K562 (cell line): ENCODE results near the gene CDC25B. TPM values are rescaled to one million over a fixed set of nuclear protein-coding genes. Genes with fewer than 3 reads are reported as not detected.

Source experiments
- ATAC-seq: fragments of 200-7000 bp; cut with Tn5 transposase; 3 replicates; pipeline ENCODE4 v1.9.1; 2020; ENCODE audit warnings: moderate library complexity
- BruUV-seq: library from RNA; stranded (reverse); fragments of 400-500 nt; replicated peaks from 2 replicates; lab custom pipeline; 2021; lab: Mats Ljungman, UMichigan
- CTCF ChIA-PET: fragments of 300-600 bp; formaldehyde crosslinking; extraction: SDS; loops from one replicate; lab custom pipeline; 2021; ENCODE audit warnings: low intra/inter-chr PET ratio; lab: Yijun Ruan, JAX
- POLR2A ChIA-PET: fragments of 300-600, 350-650 bp; sonication (Branson Sonifier 250); formaldehyde crosslinking; extraction: SDS; loops from one replicate; lab custom pipeline; 2021; ENCODE audit warnings: antibody characterized with exemption, inconsistent platforms; lab: Yijun Ruan, JAX
- DNase-seq, 4 experiments: peaks; one replicate each; pipeline versions ENCODE4 v3.0.0 to v3.0.0-alpha.2; 2011 to 2018; ENCODE audit warnings: low spot score in 3 of 4, mixed read lengths in 3 of 4; ENCODE audit errors: extremely low read depth in 1 of 4
- FAIRE-seq: peaks from 2 replicates; lab custom pipeline; 2011; peaks lifted over from hg19 to GRCh38; lab: Jason Lieb, UNC
- H2AFZ ChIP-seq: 2 replicates; pipeline ENCODE4 v1.6.0; 2011; ENCODE audit warnings: low read depth, low read length, control low read depth, inconsistent platforms
- H3K27ac ChIP-seq: fragments of 200-600 bp; 3 replicates; pipeline ENCODE4 v1.8.0; 2011; ENCODE audit warnings: low read depth, mild to moderate bottlenecking, control low read depth, inconsistent platforms, low read length, moderate library complexity, mixed read lengths; ENCODE audit errors: extremely low read depth
- H3K27me3 ChIP-seq, 2 experiments: fragments of 300-600 bp in 1 of 2; 2 replicates in 1 of 2; 3 replicates in 1 of 2; pipeline versions ENCODE4 v1.6.0 to v1.8.0; 2011; ENCODE audit warnings: inconsistent platforms in 2 of 2, low read length in 2 of 2, mild to moderate bottlenecking in 1 of 2, mixed read lengths in 1 of 2, moderate library complexity in 1 of 2; ENCODE audit not compliant: control insufficient read depth in 2 of 2, insufficient read depth in 2 of 2
- H3K36me3 ChIP-seq: fragments of 300-600 bp; 3 replicates; pipeline ENCODE4 v1.8.0; 2011; ENCODE audit warnings: mild to moderate bottlenecking, low read length, inconsistent platforms; ENCODE audit not compliant: control insufficient read depth, insufficient read depth
- H3K4me1 ChIP-seq, 2 experiments: fragments of 200-600 bp in 1 of 2; replicated peaks in 1 of 2; 2 replicates in 1 of 2; 3 replicates in 1 of 2; pipeline versions ENCODE4 v1.5.1 to v1.8.0; 2011; ENCODE audit warnings: inconsistent platforms in 2 of 2, low read length in 2 of 2, mild to moderate bottlenecking in 1 of 2, mixed read lengths in 1 of 2, moderate library complexity in 1 of 2; ENCODE audit not compliant: control insufficient read depth in 2 of 2, insufficient read depth in 2 of 2
- H3K4me2 ChIP-seq: 2 replicates; pipeline ENCODE4 v1.6.1; 2011; ENCODE audit warnings: low read length, control low read depth, inconsistent platforms, mixed read lengths; ENCODE audit not compliant: insufficient read depth
- H3K4me3 ChIP-seq: fragments of 200-600 bp; sonication (generic), shearing (Covaris generic); 2 replicates; pipeline ENCODE4 v1.5.1; 2016; ENCODE audit warnings: control low read depth, inconsistent platforms
- H3K79me2 ChIP-seq: fragments of 200-600 bp; 3 replicates; pipeline ENCODE4 v1.8.0; 2011; ENCODE audit warnings: low read length, inconsistent platforms; ENCODE audit not compliant: control insufficient read depth, insufficient read depth
- H3K9ac ChIP-seq, 2 experiments: 2 replicates each; pipeline versions ENCODE4 v1.6.0 to v1.6.1; 2011; ENCODE audit warnings: low read depth in 2 of 2, low read length in 2 of 2, control low read depth in 1 of 2, inconsistent platforms in 1 of 2, mild to moderate bottlenecking in 1 of 2, mixed read lengths in 1 of 2; ENCODE audit not compliant: insufficient read depth in 1 of 2
- H3K9me1 ChIP-seq: one replicate; pipeline ENCODE4 v1.6.0; 2011; ENCODE audit warnings: inconsistent platforms, mild to moderate bottlenecking, low read length, moderate library complexity; ENCODE audit not compliant: control insufficient read depth, insufficient read depth
- H3K9me3 ChIP-seq: replicated peaks from 2 replicates; pipeline ENCODE4 v1.5.1; 2011; ENCODE audit warnings: low read depth, low read length, inconsistent platforms; ENCODE audit not compliant: control insufficient read depth, insufficient read depth
- H4K20me1 ChIP-seq: replicated peaks from 2 replicates; pipeline ENCODE4 v1.6.1; 2011; ENCODE audit warnings: low read length, inconsistent platforms, mixed read lengths; ENCODE audit not compliant: control insufficient read depth, insufficient read depth
- CBFB ChIP-seq: sonication (generic); formaldehyde crosslinking; IDR thresholded peaks from 2 replicates; pipeline ENCODE4 v1.4.0; 2020; ENCODE audit warnings: mild to moderate bottlenecking, missing genetic modification reagents
- CBX8 ChIP-seq: fragments of 200-600 bp; sonication (generic); IDR thresholded peaks from 2 replicates; pipeline ENCODE4 v1.6.1; 2012; ENCODE audit warnings: borderline replicate concordance, mixed run types, low read depth, mild to moderate bottlenecking, moderate library complexity, mixed read lengths, low read length, control low read depth, inconsistent platforms; ENCODE audit not compliant: poor library complexity, severe bottlenecking; ENCODE audit errors: extremely low read depth
- EP400 ChIP-seq: fragments of 450-650 bp; IDR thresholded peaks from 2 replicates; pipeline ENCODE4 v1.6.1; 2017; ENCODE audit warnings: antibody characterized with exemption, mild to moderate bottlenecking, moderate library complexity
- MAX ChIP-seq: sonication (generic); formaldehyde crosslinking; IDR thresholded peaks from 2 replicates; pipeline ENCODE4 v1.9.0; 2022; ENCODE audit warnings: mild to moderate bottlenecking, missing genetic modification reagents
- PBX2 ChIP-seq, 2 experiments: IDR thresholded peaks in 1 of 2; conservative IDR thresholded peaks in 1 of 2; 2 replicates each; pipeline ENCODE4 v1.6.1; 2016; ENCODE audit warnings: low read depth in 2 of 2, mild to moderate bottlenecking in 1 of 2, missing compliant biosample characterization in 1 of 2, missing genetic modification characterization in 1 of 2, moderate library complexity in 1 of 2
- RFX1 ChIP-seq: fragments of 450-650 bp; IDR thresholded peaks from 2 replicates; pipeline ENCODE4 v1.6.1; 2016; ENCODE audit warnings: mild to moderate bottlenecking, moderate library complexity
- RREB1 ChIP-seq: fragments of 250-450 bp; sonication (Bioruptor Pico); IDR thresholded peaks from 2 replicates; pipeline ENCODE4 v1.4.0; 2020
- SMC3 ChIP-seq: conservative IDR thresholded peaks from 2 replicates; pipeline ENCODE4 v1.6.1; 2011; ENCODE audit warnings: low read depth, low read length, improper control_type of control experiment; ENCODE audit not compliant: insufficient read depth
- SRSF9 ChIP-seq: fragments of 200-400 bp; formaldehyde crosslinking; IDR thresholded peaks from 2 replicates; pipeline ENCODE4 v1.6.1; 2017; ENCODE audit warnings: low read depth, low read length, borderline replicate concordance
- WHSC1 ChIP-seq: IDR thresholded peaks from one replicate; pipeline ENCODE4 v1.6.1; 2012; ENCODE audit warnings: low read length, control low read depth, inconsistent platforms
- WGBS: fragments of 100-300 bp; shearing (Covaris generic); methylation state at CpG from one replicate; pipeline ENCODE4 v1.1.6; 2016; ENCODE audit warnings: low coverage, mixed read lengths; ENCODE audit not compliant: insufficient coverage; ENCODE audit errors: missing lambda C conversion rate; 5-methylcytosine and 5-hydroxymethylcytosine counted together
- in situ Hi-C: fragments of 300-500 bp; cut with MboI; formaldehyde crosslinking; loops from 4 replicates; pipeline ENCODE4 v1.15.0; 2018; ENCODE audit warnings: inconsistent platforms, mixed read lengths
- intact Hi-C: fragments of 100-400 bp; cut with micrococcal nuclease; formaldehyde crosslinking; loops from 2 replicates; pipeline ENCODE4 v1.14.2; 2022
- polyA plus RNA-seq, 8 experiments: library from polyadenylated mRNA; depleted of rRNA in 4 of 8; stranded (reverse) in 5 of 8; unstranded in 3 of 8; fragments of >200 nt; fragmentation: Nextera tagmentation in 2 of 8; fragmentation: Illumina TruSeq in 1 of 8; extraction: Ambion mirVana in 2 of 8; extraction: Trizol in 1 of 8; gene quantifications; 2 replicates each; pipeline versions ENCODE4 v1.2.1 to v1.2.3, GENCODE V29; 2011 to 2014; ENCODE audit warnings: inconsistent platforms in 1 of 8, missing spikeins in 1 of 8
- total RNA-seq, 7 experiments: library from RNA; depleted of rRNA in 6 of 7; stranded (reverse); fragments of >200 nt in 6 of 7; fragmentation: Illumina TruSeq in 2 of 7; extraction: Trizol in 2 of 7; gene quantifications; 2 replicates each; pipeline versions ENCODE4 v1.2.1 to v1.2.3, GENCODE V29; 2011 to 2021; ENCODE audit warnings: low replicate concordance in 1 of 7

Gene CDC25B
- total and polyA plus RNA-seq, 9 of the 15 experiments (the other 6 are each of a cell fraction or from before 2014, with no cell fraction given), result 2.3 to 35.7 (median 9.5) TPM

GRCh38 chr20:3768342-3769130 is 27.6 kb upstream of the CDC25B start:
- no peaks in the 10 kb centered on the region for H3K9me3 ChIP-seq
- H4K20me1 ChIP-seq, result no peaks in the 10 kb centered on the region
- in situ Hi-C loops (no loop called here), intact Hi-C loops (no loop called here)
- ChIA-PET CTCF (interaction anchor here (1.1 kb wide), 1 partner anchor 53 kb away, joined by 3 read pairs; no protein-coding TSS in a partner anchor), POLR2A (interaction anchor here (0.6 to 1.0 kb wide), 4 partner anchors 13 to 171 kb away, joined by 3 to 5 read pairs (median 3); partner anchors contain the start of gene SPEF1)
- peak overlapping the region; percentile 87 for H2AFZ ChIP-seq
- ATAC-seq, result peak; percentile 70
- peak overlapping the region; percentile 60 to 81 for H3K9ac ChIP-seq
- peak overlapping the region; percentile 60 for H3K4me3 ChIP-seq
- H3K9me1 ChIP-seq, result no peaks in the 10 kb centered on the region
- H3K79me2 ChIP-seq, result peaks cover 27% of the 10 kb centered on the region
- no peaks in the 10 kb centered on the region for H3K27me3 ChIP-seq
- DNase-seq, result peak; percentile 63 to 72 (median 72)
- FAIRE-seq, result no peak
- WGBS, result 6% methylated on average over 39 of the region's 51 CpGs
- peak overlapping the region; percentile 81 for H3K4me2 ChIP-seq
- peaks cover 11% of the 10 kb centered on the region; the same call in 2 of the 3 replicates for H3K36me3 ChIP-seq
- BruUV-seq, result no TSS peak
- H3K27ac ChIP-seq, result peak overlapping the region; percentile 76
- H3K4me1 ChIP-seq, result peaks cover 9 to 42% of the 10 kb centered on the region in 2 experiments; a peak in 3 of 5 replicates
- TF ChIP-seq EP400 (0 out of 2 replicates have a peak, but pooled peaks have one; percentile 1), PBX2 (CRISPR knock-in tag; IDR thresholded peaks at IDR 0.05; ENCODE audit: low read depth) (no peak), PBX2 (tag; conservative IDR thresholded peaks at IDR 0.05; ENCODE audit: low read depth) (peak; percentile 45; the same call in 1 of the 2 replicates), RREB1 (CRISPR knock-in tag) (peak; percentile 98), MAX (CRISPR knock-in tag) (no peak), SMC3 (0 out of 2 replicates have a peak, but pooled peaks have one; percentile 13), CBX8 (no peak), RFX1 (peak; percentile 94), WHSC1 (no peak), CBFB (CRISPR knock-in tag) (0 out of 2 replicates have a peak, but pooled peaks have one; percentile 4), SRSF9 (no peak)
